GM12878 (cell line): ENCODE data around the gene COL15A1. TPM values are rescaled to one million over a fixed set of nuclear protein-coding genes. Genes with fewer than 3 reads are reported as not detected.

ENCODE experiments used
- ATAC-seq: fragments of 200-7000 bp; cut with Tn5 transposase; 3 replicates; pipeline ENCODE4 v1.9.1; 2020; ENCODE audit warnings: mild to moderate bottlenecking, moderate library complexity
- BruUV-seq: library from RNA; stranded (reverse); fragments of 400-500 nt; replicated peaks from 2 replicates; lab custom pipeline; 2021; lab: Mats Ljungman, UMichigan
- CTCF ChIA-PET: fragments of 300-600 bp; sonication (Branson Sonifier 250); formaldehyde crosslinking; extraction: SDS; loops from one replicate; lab custom pipeline; 2021; ENCODE audit warnings: inconsistent platforms; lab: Yijun Ruan, JAX
- POLR2A ChIA-PET: fragments of 350-600 bp; formaldehyde crosslinking; extraction: SDS; loops from one replicate; lab custom pipeline; 2021; ENCODE audit warnings: inconsistent platforms; lab: Charles Lee
- RAD21 ChIA-PET: fragments of 300-600 bp; sonication (Branson Sonifier 250); formaldehyde crosslinking; loops from one replicate; lab custom pipeline; 2023; ENCODE audit warnings: antibody characterized with exemption; ENCODE audit not compliant: unreplicated experiment; lab: Charles Lee
- SMC1A ChIA-PET: fragments of 300-600 bp; sonication (Branson Sonifier 250); formaldehyde crosslinking; loops from one replicate; lab custom pipeline; 2023; ENCODE audit not compliant: unreplicated experiment, uncharacterized antibody; lab: Charles Lee
- DNase-seq: peaks from one replicate; pipeline ENCODE4 v3.0.0-alpha.2; 2011; ENCODE audit warnings: low read depth, low spot score
- FAIRE-seq: peaks from 3 replicates; lab custom pipeline; 2011; peaks lifted over from hg19 to GRCh38; lab: Jason Lieb, UNC
- H2AFZ ChIP-seq: 2 replicates; pipeline ENCODE4 v1.6.0; 2011; ENCODE audit warnings: low read depth, low read length, control low read depth; ENCODE audit not compliant: control insufficient read depth
- H3K27ac ChIP-seq: 2 replicates; pipeline ENCODE4 v1.5.1; 2011; ENCODE audit warnings: control low read depth; ENCODE audit not compliant: control insufficient read depth, insufficient read depth
- H3K27me3 ChIP-seq, 2 experiments: replicated peaks in 1 of 2; 2 replicates each; pipeline versions ENCODE4 v1.6.0 to v1.6.1; 2011; ENCODE audit warnings: low read length in 1 of 2; ENCODE audit not compliant: control insufficient read depth in 2 of 2, insufficient read depth in 2 of 2
- H3K36me3 ChIP-seq, 2 experiments: 2 replicates each; pipeline ENCODE4 v1.5.1; 2011; ENCODE audit warnings: low read length in 1 of 2; ENCODE audit not compliant: control insufficient read depth in 2 of 2, insufficient read depth in 2 of 2
- H3K4me1 ChIP-seq: 2 replicates; pipeline ENCODE4 v1.6.1; 2011; ENCODE audit warnings: mild to moderate bottlenecking, low read length, moderate library complexity, mixed read lengths; ENCODE audit not compliant: control insufficient read depth, insufficient read depth
- H3K4me2 ChIP-seq: 2 replicates; pipeline ENCODE4 v1.6.0; 2011; ENCODE audit warnings: control low read depth; ENCODE audit not compliant: control insufficient read depth, insufficient read depth
- H3K4me3 ChIP-seq: fragments of 200-600 bp; sonication (generic); 2 replicates; pipeline ENCODE4 v1.5.1; 2016
- H3K79me2 ChIP-seq: 2 replicates; pipeline ENCODE4 v1.6.0; 2011; ENCODE audit warnings: low read length; ENCODE audit not compliant: control insufficient read depth, insufficient read depth
- H3K9ac ChIP-seq: 2 replicates; pipeline ENCODE4 v1.8.0; 2011; ENCODE audit warnings: low read length, control low read depth, mixed read lengths; ENCODE audit not compliant: control insufficient read depth, insufficient read depth
- H3K9me3 ChIP-seq: replicated peaks from 3 replicates; pipeline ENCODE4 v1.5.1; 2011; ENCODE audit warnings: mild to moderate bottlenecking, low read length; ENCODE audit not compliant: control insufficient read depth, insufficient read depth
- H4K20me1 ChIP-seq: 2 replicates; pipeline ENCODE4 v1.6.0; 2011; ENCODE audit not compliant: control insufficient read depth, insufficient read depth
- BCL11A ChIP-seq: IDR thresholded peaks from 2 replicates; pipeline ENCODE4 v1.6.1; 2011; ENCODE audit warnings: low read depth, low read length
- ELK1 ChIP-seq: IDR thresholded peaks from 2 replicates; pipeline ENCODE4 v1.6.1; 2012; ENCODE audit warnings: low read depth, low read length, improper control_type of control experiment
- KDM1A ChIP-seq: fragments of 200-600 bp; sonication (generic); IDR thresholded peaks from 2 replicates; pipeline ENCODE4 v1.6.1; 2016; ENCODE audit warnings: borderline replicate concordance
- MTA3 ChIP-seq: IDR thresholded peaks from 2 replicates; pipeline ENCODE4 v1.6.1; 2012; ENCODE audit warnings: low read length, inconsistent platforms, borderline replicate concordance
- NBN ChIP-seq: fragments of 450-650 bp; IDR thresholded peaks from 2 replicates; pipeline ENCODE4 v1.6.1; 2016
- PAX8 ChIP-seq: fragments of 450-650 bp; IDR thresholded peaks from 2 replicates; pipeline ENCODE4 v1.6.1; 2017; ENCODE audit warnings: mild to moderate bottlenecking, moderate library complexity
- SKIL ChIP-seq: fragments of 450-650 bp; IDR thresholded peaks from 2 replicates; pipeline ENCODE4 v1.6.1; 2017; ENCODE audit warnings: mild to moderate bottlenecking, low read depth, inconsistent platforms; ENCODE audit not compliant: poor library complexity, severe bottlenecking
- USF2 ChIP-seq: IDR thresholded peaks from 2 replicates; pipeline ENCODE4 v1.6.1; 2011; ENCODE audit warnings: low read depth, low read length, improper control_type of control experiment, borderline replicate concordance
- WGBS: methylation state at CpG from one replicate; pipeline ENCODE4 v1.1.6; 2016; ENCODE audit warnings: low lambda C conversion rate; ENCODE audit not compliant: insufficient replicate concordance, insufficient coverage; ENCODE audit errors: missing lambda C conversion rate; 5-methylcytosine and 5-hydroxymethylcytosine counted together
- in situ Hi-C: fragments of 300-500 bp; cut with MboI; formaldehyde crosslinking; loops from 9 replicates; pipeline ENCODE4 v1.14.3; 2018; ENCODE audit warnings: mixed read lengths
- intact Hi-C: fragments of 100-400 bp; cut with micrococcal nuclease; formaldehyde crosslinking; loops from one replicate; pipeline ENCODE4 v1.14.2; 2022; ENCODE audit not compliant: unreplicated experiment
- polyA plus RNA-seq, 11 experiments: library from polyadenylated mRNA; depleted of rRNA in 4 of 11; unstranded in 6 of 11; stranded (reverse) in 5 of 11; fragments of >200 nt; fragmentation: Nextera tagmentation in 4 of 11; fragmentation: Illumina TruSeq in 1 of 11; extraction: Ambion mirVana in 4 of 11; extraction: Trizol in 1 of 11; gene quantifications; 1 replicate in 1 of 11; 2 replicates in 10 of 11; pipeline versions ENCODE4 v1.2.1 to v1.2.3, GENCODE V29; 2011 to 2016; ENCODE audit warnings: inconsistent platforms in 2 of 11, missing spikeins in 2 of 11, low read depth in 1 of 11
- total RNA-seq, 4 experiments: library from RNA; depleted of rRNA in 3 of 4; stranded (reverse); fragments of >200 nt in 3 of 4; fragmentation: Illumina TruSeq in 1 of 4; extraction: Trizol in 1 of 4; gene quantifications; 2 replicates each; pipeline versions ENCODE4 v1.2.1 to v1.2.3, GENCODE V29; 2013 to 2021

COL15A1 gene
- total and polyA plus RNA-seq, 10 of the 15 experiments (the other 5 are each of a cell fraction or from before 2014, with no cell fraction given), result 0.01 to 0.28 (median 0.06) TPM; not detected in 2

GRCh38 chr9:98912450-98912849, 31.3 kb upstream of the COL15A1 start (continued):
- TF ChIP-seq BCL11A, result no peak

- H3K4me2 ChIP-seq, result no peak overlapping the region
- H3K4me3 ChIP-seq, result no peak overlapping the region
- no peaks in the 10 kb centered on the region for H4K20me1 ChIP-seq
- CTCF ChIA-PET, result no interaction called here
- in situ Hi-C loops (no loop called here), intact Hi-C loops (no loop called here)
- no peak for DNase-seq
- SMC1A ChIA-PET, result no interaction called here
- no peak overlapping the region for H3K27ac ChIP-seq
- no peaks in the 10 kb centered on the region; a peak in 2 of 4 replicates for H3K27me3 ChIP-seq
- WGBS, result 58% methylated on average over 4 of the region's 4 CpGs
- FAIRE-seq, result no peak
- H3K9ac ChIP-seq, result no peak overlapping the region
- no peaks in the 10 kb centered on the region for H3K36me3 ChIP-seq
- RAD21 ChIA-PET, result no interaction called here
- no peak overlapping the region for H2AFZ ChIP-seq
- no peaks in the 10 kb centered on the region for H3K79me2 ChIP-seq
- no peak for ATAC-seq
- H3K4me1 ChIP-seq, result no peaks in the 10 kb centered on the region
- no TSS peak for BruUV-seq
- no peak for TF ChIP-seq SKIL
- TF ChIP-seq MTA3, result no peak
- TF ChIP-seq PAX8, result no peak
- no peak for TF ChIP-seq KDM1A
- TF ChIP-seq NBN, result no peak
- TF ChIP-seq ELK1, result no peak
- no peak for TF ChIP-seq USF2
- POLR2A ChIA-PET, result no interaction called here
- no peaks in the 10 kb centered on the region for H3K9me3 ChIP-seq
Observed at GRCh38 chr9:98913044-98913443, 30.7 kb upstream of the COL15A1 start.
